GM12874 (cell line): Measurements from ENCODE around the gene CPT2.

Experiments used
- CTCF ChIP-seq: IDR thresholded peaks from 2 replicates; pipeline ENCODE4 v1.5.1; 2011; ENCODE audit warnings: low read depth, mild to moderate bottlenecking, control low read depth, low read length, moderate library complexity; ENCODE audit not compliant: insufficient read depth

Gene CPT2

GRCh38 chr1:53156783-53157182 lies 39.8 kb upstream of the CPT2 start:
- no peak for TF ChIP-seq CTCF

GRCh38 chr1:53158900-53159299 lies 37.7 kb upstream of the CPT2 start:
- TF ChIP-seq CTCF, result no peak

DNA sequence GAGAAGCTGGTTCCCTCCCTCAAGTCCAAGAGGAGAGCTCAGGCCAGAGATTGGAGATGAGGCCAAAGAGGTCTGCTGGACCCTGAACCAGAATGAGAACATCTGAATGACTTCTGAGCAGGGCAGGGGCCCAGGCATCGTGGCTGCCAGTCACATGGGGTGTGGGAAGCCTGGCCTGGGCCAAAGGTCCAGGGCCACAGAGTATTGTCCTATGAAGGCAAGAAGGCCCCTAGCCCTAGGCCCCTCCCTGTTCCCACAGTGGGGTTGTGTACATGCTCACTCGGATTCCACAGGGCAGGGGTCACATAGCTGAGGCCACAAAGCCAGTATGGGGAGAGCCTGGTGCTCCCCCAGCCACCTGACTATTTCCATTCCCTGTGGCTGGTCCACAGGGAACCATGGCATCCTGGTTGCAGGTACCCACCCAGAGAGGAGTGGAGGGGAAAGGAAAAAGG lies 35.7 kb upstream of the CPT2 start:
- no peak for TF ChIP-seq CTCF

DNA sequence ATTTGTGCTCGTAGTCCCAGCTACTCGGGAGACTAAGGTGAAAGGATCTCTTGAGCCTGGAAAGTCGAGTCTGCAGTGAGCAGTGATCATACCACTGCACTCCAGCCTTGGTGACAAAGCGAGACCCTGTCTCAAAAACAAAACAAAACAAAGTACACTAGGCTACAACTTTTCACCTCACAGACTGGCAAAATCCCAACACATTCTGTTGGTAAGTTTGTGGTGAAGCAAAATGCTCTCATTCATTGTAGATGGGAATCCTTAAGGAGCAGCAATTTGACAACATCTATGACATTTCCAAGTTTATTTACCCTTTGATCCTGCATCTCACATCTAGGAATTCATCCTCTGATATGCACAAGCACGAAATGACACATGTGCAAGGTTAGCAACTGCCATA lies 34.0 kb upstream of the CPT2 start:
- TF ChIP-seq CTCF, result no peak

DNA sequence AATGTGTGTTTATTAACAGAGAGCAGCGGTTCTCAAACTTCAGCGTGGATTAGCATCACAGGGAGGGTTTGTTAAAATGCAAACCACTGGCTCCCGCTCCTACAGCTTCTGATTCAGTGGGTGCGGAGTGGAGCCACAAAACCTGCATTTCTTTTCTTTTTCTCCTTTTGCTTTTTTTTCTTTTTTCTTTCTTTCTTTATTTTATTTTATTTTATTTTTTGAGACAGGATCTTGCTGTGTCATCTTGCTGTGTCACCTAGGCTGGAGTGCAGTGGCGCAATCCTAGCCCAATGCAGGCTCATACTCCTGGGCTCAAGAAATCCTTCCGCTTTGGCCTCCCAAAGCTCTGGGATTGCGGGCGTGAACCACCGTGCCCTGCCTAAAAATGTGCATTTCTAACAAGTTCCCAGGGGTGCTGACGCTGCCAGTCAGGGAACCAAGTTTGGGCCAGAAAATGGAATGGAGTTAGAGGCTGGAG lies 33.3 kb upstream of the CPT2 start:
- no peak for TF ChIP-seq CTCF

DNA sequence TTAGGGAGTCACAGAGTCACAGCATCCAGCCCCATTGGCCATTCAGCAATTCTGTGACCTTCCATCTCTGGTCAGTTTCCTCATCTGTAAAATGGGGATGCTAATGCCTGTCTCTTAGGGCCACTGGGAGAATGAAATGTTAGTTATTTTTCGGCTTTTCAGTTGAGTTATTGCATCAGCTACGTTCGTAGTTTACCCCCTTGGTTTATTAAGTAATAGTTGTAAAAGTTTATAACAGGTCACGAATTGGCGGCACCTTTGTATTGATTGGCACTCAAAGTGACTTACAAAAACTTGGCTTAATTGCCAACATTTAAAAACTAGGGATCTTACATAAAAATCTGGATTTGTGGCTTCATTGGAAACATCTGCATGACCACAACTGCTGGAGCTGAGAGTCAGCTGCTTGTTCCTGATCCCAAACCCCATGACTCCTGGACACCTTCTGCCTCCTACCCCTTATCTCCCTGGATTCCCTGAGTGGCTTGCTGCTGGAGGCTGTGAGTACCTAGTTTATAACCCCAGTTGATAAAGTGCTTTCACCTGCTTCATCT lies 31.1 kb upstream of the CPT2 start:
- no peak for TF ChIP-seq CTCF

DNA sequence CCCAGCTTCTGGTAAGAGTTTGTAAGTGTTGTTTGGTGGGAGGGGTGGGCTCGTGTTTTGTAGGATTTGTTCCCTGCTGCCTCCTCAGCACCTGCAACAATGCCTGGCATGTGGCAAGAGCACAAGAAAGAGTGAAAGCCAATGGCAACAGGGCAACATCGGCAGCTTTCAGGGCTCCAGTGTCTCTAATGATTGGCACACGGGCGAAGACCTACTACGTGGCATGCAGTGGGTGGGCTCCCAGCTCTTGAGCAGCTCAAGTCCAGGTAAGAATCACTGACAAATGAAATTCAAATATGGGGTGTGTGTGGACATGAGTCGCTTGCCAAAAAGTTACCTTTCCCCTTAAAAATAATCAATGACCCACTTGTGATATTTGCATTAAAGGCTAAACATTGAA lies 30.3 kb upstream of the CPT2 start:
- no peak for TF ChIP-seq CTCF
